ENCODE results near the gene MT1M. TPM values are rescaled to one million over a fixed set of nuclear protein-coding genes. Genes with fewer than 3 reads are reported as not detected.
"Not testable (repeated sequence)": the region's sequence is repeated elsewhere in the genome, so short reads cannot be mapped to it uniquely, and the experiment has no call there.

The MT1M gene
- total RNA-seq, 4 donors from 2014 or later: 38.5 to 103 (median 53.2) TPM

GRCh38 chr16:56664506-56664905 lies 32.0 kb downstream of the MT1M start:
- TF ChIP-seq EP300 (IDR thresholded peaks at IDR 0.05): no peak
- TF ChIP-seq CTCF (IDR thresholded peaks at IDR 0.05): no peak
- no peak for TF ChIP-seq POLR2A (IDR thresholded peaks at IDR 0.05)
- 100% methylated on average over 1 of the region's 1 CpG for WGBS, 2 donors
- Histone ChIP-seq H3K36me3 (no peaks in the 10 kb centered on the region), H3K9me3 (no peaks in the 10 kb centered on the region), H3K27me3 (peaks cover 0 to 82% of the 10 kb centered on the region in 2 donors), H3K4me1 (peaks cover 0 to 33% (median 14%) of the 10 kb centered on the region in 4 donors), H3K4me3 (no peak overlapping the region), H3K27ac (no peak overlapping the region)
- DNase-seq (ENCODE audit: low spot score in 2 of 2): no peak

GRCh38 chr16:56665286-56666261 lies 33.1 kb downstream of the MT1M start:
- not testable (repeated sequence) for H3K4me3 ChIP-seq; H3K27ac ChIP-seq; DNase-seq (ENCODE audit: low spot score in 2 of 2); H3K36me3 ChIP-seq; H3K9me3 ChIP-seq
- H3K4me1 ChIP-seq: peaks cover 0 to 40% (median 16%) of the 10 kb centered on the region in 4 donors
- peaks cover 0 to 87% of the 10 kb centered on the region in 2 donors for H3K27me3 ChIP-seq
- 67 to 75% methylated on average over 8 of the region's 8 CpGs for WGBS, 2 donors

DNA sequence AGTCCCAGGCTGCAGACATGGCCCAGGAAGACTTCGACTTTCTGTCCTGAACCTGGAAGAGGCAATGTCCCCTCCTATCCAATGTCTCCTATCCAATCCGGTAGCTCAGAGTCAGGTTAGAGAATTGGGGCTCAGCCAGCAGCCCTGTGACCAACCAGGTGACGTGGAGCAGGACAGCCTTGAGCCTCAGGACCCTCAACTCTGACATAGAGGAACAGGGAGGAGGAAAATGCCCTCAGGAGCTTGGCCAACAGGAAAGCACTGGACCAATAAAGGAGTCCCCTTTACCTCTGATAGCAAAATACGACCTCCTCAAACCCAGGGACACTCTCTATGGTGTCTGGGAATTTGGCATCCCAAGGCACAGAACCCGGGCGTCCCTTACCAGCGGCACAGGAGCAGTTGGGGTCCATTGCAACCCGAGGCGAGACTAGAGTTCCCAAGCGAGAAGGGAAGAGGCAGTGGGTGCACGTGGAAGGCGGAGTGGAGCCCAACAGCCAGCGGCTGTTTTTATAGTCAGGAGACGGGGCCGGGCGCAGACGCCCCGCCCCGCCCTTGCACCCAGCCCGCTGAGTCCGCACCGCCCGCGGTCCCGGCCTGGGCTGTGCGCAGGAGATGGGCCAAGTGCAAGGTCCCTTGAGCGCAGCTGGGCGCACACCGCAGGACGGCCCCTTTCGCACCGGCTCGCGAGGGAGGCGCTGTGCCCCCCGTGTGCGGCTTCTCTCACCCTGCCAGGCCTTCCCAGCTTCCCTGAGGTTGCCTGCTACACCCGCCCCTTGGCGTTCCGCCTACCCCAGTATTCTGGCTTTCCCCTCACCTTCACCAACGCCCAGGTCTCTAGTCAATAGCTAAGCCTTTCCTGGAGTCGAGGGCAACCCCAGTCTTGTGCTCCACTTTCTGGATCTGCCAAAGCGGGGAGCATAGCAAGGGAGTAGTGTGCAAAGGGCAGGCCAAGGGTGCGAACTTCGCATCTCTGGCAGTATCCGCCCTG lies 35.4 kb downstream of the MT1M start, which contains the start of gene MT1G:
Gene MT1G, minus strand, starts transcription at position 485 of the 991 bp plus-strand sequence. Its CDS starts 72 bp downstream, at position 413.
- H3K4me3 ChIP-seq: peak within 1 kb of the TSS in 3 of 4 donors; percentile 19 to 34 (median 31)
- peaks cover 0 to 36% (median 12%) of the 10 kb centered on the region in 4 donors for H3K4me1 ChIP-seq
- H3K27me3 ChIP-seq: peaks cover 0 to 98% of the 10 kb centered on the region in 2 donors
- no peak for DNase-seq (ENCODE audit: low spot score in 2 of 2)
- TF ChIP-seq EP300 (IDR thresholded peaks at IDR 0.05) (peak in 1 of 2 donors; percentile 54), POLR2A (IDR thresholded peaks at IDR 0.05) (no peak)
- no peaks in the 10 kb centered on the region for H3K36me3 ChIP-seq
- no peaks in the 10 kb centered on the region for H3K9me3 ChIP-seq
- no peak within 1 kb of the TSS for H3K27ac ChIP-seq
- 12 to 15% methylated on average over 44 to 46 of the region's 46 CpGs for WGBS, 2 donors

DNA sequence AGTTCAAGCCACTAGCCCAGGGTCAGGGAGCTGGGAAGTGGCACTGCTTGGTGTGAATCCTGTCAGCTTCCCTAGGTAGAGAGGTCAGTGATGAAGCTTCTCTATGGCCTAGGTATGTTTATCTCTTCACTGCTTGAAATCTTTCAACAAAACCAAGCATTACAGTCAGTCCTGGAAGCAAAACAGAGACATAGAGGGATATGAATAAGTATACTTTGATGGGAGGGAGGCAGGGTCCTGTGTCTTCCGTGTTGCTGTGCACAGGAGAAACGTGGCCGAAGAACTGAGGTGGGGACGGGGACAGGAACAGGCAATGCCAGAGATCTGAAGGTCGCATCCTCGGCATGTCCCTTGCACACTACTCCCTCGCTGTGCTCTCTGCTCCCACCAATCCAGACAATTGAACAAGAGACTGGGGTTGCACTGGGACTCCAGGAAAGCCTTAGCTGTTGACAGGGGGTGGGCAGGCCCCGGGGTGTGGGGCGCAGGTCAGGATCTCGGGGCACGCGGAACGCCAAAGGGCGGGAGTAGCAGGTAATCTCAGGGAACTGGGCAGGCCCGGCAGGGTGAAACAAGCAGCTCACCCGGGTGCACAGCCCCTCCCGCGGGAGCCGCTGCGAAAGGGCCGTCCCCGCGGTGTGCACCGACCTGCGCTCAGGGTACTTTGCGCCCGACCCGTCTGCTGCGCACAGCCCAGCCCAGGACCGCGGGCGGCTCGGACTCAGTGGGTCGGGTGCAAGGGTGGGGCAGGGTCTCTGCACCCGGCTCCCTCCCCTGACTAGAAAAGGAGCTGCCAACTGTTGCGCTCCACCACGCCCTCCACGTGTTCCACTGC lies 36.8 kb downstream of the MT1M start, which contains the start of gene MT1H:
Gene MT1H, plus strand, starts transcription at position 810 of the 835 bp plus-strand sequence. CDS start 71 bp downstream, outside the sequence.
- Histone ChIP-seq H3K4me1 (peaks cover 0 to 30% (median 9%) of the 10 kb centered on the region in 4 donors), H3K27ac (no peak within 1 kb of the TSS), H3K9me3 (no peaks in the 10 kb centered on the region), H3K36me3 (no peaks in the 10 kb centered on the region), H3K4me3 (no peak within 1 kb of the TSS), H3K27me3 (peaks cover 0 to 98% of the 10 kb centered on the region in 2 donors)
- WGBS, 2 donors: 14 to 18% methylated on average over 38 of the region's 38 CpGs
- no peak for DNase-seq (ENCODE audit: low spot score in 2 of 2)
- no peak for TF ChIP-seq CTCF (IDR thresholded peaks at IDR 0.05)
- no peak for TF ChIP-seq EP300 (IDR thresholded peaks at IDR 0.05)
- no peak for TF ChIP-seq POLR2A (IDR thresholded peaks at IDR 0.05)

DNA sequence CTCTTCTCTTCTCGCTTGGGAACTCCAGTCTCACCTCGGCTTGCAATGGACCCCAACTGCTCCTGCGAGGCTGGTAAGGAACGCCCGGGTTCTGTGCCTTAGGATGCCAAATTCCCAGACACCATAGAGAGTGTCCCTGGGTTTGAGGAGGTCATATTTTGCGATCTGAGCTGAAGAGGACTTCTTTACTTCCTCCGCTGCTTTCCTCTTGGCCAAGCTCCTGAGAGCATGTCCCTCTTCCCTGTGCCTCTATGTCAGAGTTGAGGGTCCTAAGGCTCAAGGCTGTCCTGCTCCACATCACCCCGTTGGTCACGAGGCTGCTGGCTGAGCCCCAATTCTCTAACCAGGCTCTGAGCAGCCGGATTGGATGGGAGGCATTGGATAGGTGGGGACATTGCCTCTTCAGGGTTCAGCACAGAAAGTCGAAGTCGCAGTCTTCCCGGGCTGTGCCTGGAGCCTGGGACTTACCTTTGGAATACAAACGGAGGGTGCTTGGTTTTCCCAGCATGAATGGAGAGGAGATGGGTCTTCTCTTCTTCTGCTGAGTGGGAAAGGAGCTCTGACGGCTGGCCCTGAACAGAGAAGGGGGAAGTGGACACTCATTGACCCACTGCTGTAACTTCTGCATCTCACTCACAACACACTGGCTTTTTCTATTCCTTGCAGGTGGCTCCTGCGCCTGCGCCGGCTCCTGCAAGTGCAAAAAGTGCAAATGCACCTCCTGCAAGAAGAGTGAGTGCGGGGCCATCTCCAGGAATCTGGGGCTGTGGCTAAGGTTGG lies 37.6 kb downstream of the MT1M start:
- Histone ChIP-seq H3K4me3 (no peak overlapping the region), H3K27me3 (peaks cover 0 to 94% of the 10 kb centered on the region in 2 donors), H3K9me3 (no peaks in the 10 kb centered on the region), H3K36me3 (no peaks in the 10 kb centered on the region), H3K27ac (no peak overlapping the region), H3K4me1 (peaks cover 0 to 30% (median 9%) of the 10 kb centered on the region in 4 donors)
- 27 to 36% methylated on average over 18 to 19 of the region's 19 CpGs for WGBS, 2 donors
- no peak for DNase-seq (ENCODE audit: low spot score in 2 of 2)
- TF ChIP-seq EP300 (IDR thresholded peaks at IDR 0.05) (no peak), CTCF (IDR thresholded peaks at IDR 0.05) (no peak), POLR2A (IDR thresholded peaks at IDR 0.05) (no peak)

All from tibial nerve (tissue), 4 donors.